Smooth muscle cell (in vitro differentiated cells): ENCODE results near the gene SEC22A. TPM values are rescaled to one million over a fixed set of nuclear protein-coding genes. Genes with fewer than 3 reads are reported as not detected.
"Not testable (repeated sequence)": the region's sequence is repeated elsewhere in the genome, so short reads cannot be mapped to it uniquely, and the experiment has no call there.

Source experiments
- DNase-seq: peaks from one replicate; lab custom pipeline; 2025; ENCODE audit not compliant: unreplicated experiment; lab: John Stamatoyannopoulos, UW
- H2AFZ ChIP-seq: fragments of 200-600 bp; sonication (generic); 2 replicates; pipeline ENCODE4 v1.6.0; 2016; ENCODE audit warnings: antibody characterized with exemption, low read depth, mild to moderate bottlenecking
- H3F3A ChIP-seq: fragments of 200-600 bp; sonication (generic); 2 replicates; pipeline ENCODE4 v1.6.0; 2017; ENCODE audit warnings: antibody characterized with exemption, low read depth
- H3K27ac ChIP-seq: fragments of 200-600 bp; sonication (generic); 2 replicates; pipeline ENCODE4 v1.5.1; 2016; ENCODE audit warnings: low read depth, mild to moderate bottlenecking
- H3K27me3 ChIP-seq: fragments of 200-600 bp; sonication (generic); 2 replicates; pipeline ENCODE4 v1.6.1; 2016; ENCODE audit warnings: low read depth, mild to moderate bottlenecking
- H3K36me3 ChIP-seq: fragments of 200-600 bp; sonication (generic); 2 replicates; pipeline ENCODE4 v1.5.1; 2016; ENCODE audit warnings: low read depth
- H3K4me1 ChIP-seq: fragments of 200-600 bp; sonication (generic); 2 replicates; pipeline ENCODE4 v1.5.1; 2016; ENCODE audit warnings: low read depth
- H3K4me2 ChIP-seq: fragments of 200-600 bp; sonication (generic); 2 replicates; pipeline ENCODE4 v1.6.0; 2016; ENCODE audit warnings: mild to moderate bottlenecking
- H3K4me3 ChIP-seq: fragments of 200-600 bp; sonication (generic); 2 replicates; pipeline ENCODE4 v1.5.1; 2016; ENCODE audit warnings: mild to moderate bottlenecking
- H3K79me2 ChIP-seq: fragments of 200-600 bp; sonication (generic); 2 replicates; pipeline ENCODE4 v1.6.0; 2016; ENCODE audit warnings: low read depth, mild to moderate bottlenecking
- H3K9ac ChIP-seq: fragments of 200-600 bp; sonication (generic); 2 replicates; pipeline ENCODE4 v1.6.0; 2016; ENCODE audit warnings: low read depth
- H3K9me3 ChIP-seq: fragments of 200-600 bp; sonication (generic); replicated peaks from 2 replicates; pipeline ENCODE4 v1.5.1; 2016; ENCODE audit warnings: low read depth
- H4K20me1 ChIP-seq: fragments of 200-600 bp; sonication (generic); 2 replicates; pipeline ENCODE4 v1.6.0; 2016; ENCODE audit warnings: low read depth
- WGBS: methylation state at CpG from one replicate; pipeline ENCODE4 v1.1.7; 2016; ENCODE audit warnings: low lambda C conversion rate; 5-methylcytosine and 5-hydroxymethylcytosine counted together
- polyA plus RNA-seq: library from polyadenylated mRNA; unstranded; fragments of >200 nt; fragmentation: Nextera tagmentation; extraction: Ambion mirVana; gene quantifications from 2 replicates; pipeline ENCODE4 v1.2.1, GENCODE V29; 2016
- total RNA-seq: library from RNA; depleted of rRNA; stranded (reverse); fragments of >200 nt; gene quantifications from 2 replicates; pipeline ENCODE4 v1.2.3, GENCODE V29; 2014
- TF ChIP-seq, protein P1 (sequence below): fragments of 200-600 bp; sonication (generic); IDR thresholded peaks from 2 replicates; pipeline ENCODE4 v1.5.1; 2017; ENCODE audit warnings: borderline replicate concordance, mild to moderate bottlenecking, antibody characterized with exemption; ENCODE audit not compliant: insufficient read depth, poor library complexity, severe bottlenecking

Gene SEC22A
- total and polyA plus RNA-seq, 2 experiments from 2014 or later, result 30.7 to 34.2 TPM

DNA sequence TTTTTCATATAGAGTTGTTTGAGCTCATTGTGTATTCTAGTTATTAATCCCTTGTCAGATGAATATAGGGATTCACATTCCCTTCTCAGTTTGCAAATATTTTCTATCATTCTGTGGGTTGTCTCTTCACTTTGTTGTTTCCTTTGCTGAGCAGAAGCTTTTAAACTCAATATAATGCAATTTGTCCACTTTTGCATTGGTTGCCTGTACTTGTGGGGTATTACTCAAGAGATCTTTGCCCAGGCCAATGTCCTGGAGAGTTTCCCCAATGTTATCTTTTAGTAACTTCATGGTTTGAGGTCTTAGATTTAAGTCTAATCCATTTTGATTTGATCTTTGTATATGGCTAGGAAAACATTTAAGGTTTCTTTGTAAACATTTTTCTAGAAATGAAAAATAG is 24.8 kb downstream of the SEC22A start:
- Histone ChIP-seq H3F3A (no peaks in the 10 kb centered on the region), H3K4me3 (no peak overlapping the region), H2AFZ (no peak overlapping the region), H3K4me2 (no peak overlapping the region), H3K9me3 (peaks cover 9% of the 10 kb centered on the region), H3K27ac (no peak overlapping the region), H3K36me3 (peaks cover 28% of the 10 kb centered on the region), H3K79me2 (no peaks in the 10 kb centered on the region), H4K20me1 (peaks cover 5% of the 10 kb centered on the region), H3K4me1 (no peaks in the 10 kb centered on the region), H3K9ac (no peak overlapping the region), H3K27me3 (no peaks in the 10 kb centered on the region)
- TF ChIP-seq, protein P1, sequence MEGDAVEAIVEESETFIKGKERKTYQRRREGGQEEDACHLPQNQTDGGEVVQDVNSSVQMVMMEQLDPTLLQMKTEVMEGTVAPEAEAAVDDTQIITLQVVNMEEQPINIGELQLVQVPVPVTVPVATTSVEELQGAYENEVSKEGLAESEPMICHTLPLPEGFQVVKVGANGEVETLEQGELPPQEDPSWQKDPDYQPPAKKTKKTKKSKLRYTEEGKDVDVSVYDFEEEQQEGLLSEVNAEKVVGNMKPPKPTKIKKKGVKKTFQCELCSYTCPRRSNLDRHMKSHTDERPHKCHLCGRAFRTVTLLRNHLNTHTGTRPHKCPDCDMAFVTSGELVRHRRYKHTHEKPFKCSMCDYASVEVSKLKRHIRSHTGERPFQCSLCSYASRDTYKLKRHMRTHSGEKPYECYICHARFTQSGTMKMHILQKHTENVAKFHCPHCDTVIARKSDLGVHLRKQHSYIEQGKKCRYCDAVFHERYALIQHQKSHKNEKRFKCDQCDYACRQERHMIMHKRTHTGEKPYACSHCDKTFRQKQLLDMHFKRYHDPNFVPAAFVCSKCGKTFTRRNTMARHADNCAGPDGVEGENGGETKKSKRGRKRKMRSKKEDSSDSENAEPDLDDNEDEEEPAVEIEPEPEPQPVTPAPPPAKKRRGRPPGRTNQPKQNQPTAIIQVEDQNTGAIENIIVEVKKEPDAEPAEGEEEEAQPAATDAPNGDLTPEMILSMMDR, result no peak
- DNase-seq, result no peak

DNA sequence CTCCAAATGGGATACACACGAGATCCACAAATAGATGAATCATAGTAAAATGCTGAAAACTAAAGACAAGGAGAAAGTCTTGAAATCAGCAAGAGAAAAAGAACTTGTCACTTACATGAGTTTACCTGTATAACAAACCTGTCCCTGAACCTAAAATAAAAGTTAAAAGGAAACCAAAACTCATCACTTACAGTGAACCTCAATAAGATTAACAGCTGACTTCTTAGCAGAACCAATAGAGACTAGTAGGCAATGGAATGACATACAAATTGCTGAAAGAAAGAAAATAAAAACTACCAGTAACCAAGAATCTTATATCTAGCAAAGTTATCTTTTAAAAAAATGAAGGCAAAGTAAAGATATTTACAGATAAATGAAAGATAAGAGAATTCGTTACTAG is 27.4 kb downstream of the SEC22A start:
- Histone ChIP-seq H4K20me1 (no peaks in the 10 kb centered on the region), H3K4me3 (no peak overlapping the region), H3K4me2 (no peak overlapping the region), H3K9me3 (peaks cover 9% of the 10 kb centered on the region), H3K36me3 (peaks cover 28% of the 10 kb centered on the region), H3K27me3 (no peaks in the 10 kb centered on the region), H3K27ac (no peak overlapping the region), H3K9ac (no peak overlapping the region), H3K4me1 (no peaks in the 10 kb centered on the region), H3F3A (no peaks in the 10 kb centered on the region), H2AFZ (no peak overlapping the region), H3K79me2 (no peaks in the 10 kb centered on the region)
- 97% methylated on average over 2 of the region's 2 CpGs for whole genome bisulfite sequencing
- no peak for DNase-seq
- TF ChIP-seq, protein P1, result no peak

DNA sequence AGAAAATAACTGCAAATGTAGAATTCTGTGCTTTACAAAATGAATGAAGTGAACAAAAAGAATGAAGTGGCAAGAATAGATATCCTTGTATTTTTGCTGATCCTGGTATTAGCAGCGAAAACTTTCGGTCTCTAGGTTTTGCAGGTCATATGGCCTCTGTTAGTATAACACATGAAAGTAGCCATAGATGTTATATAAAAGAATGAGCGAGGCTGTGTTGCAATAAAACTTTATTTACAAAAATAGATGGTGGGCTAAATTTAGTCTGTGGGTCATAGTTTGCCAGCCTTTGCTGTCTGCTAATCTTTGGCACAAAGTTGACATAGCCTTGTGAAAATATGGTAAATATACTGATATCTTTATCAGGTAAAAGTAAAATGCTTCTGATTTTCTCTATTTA is 35.2 kb downstream of the SEC22A start:
- Histone ChIP-seq H3K4me1 (no peaks in the 10 kb centered on the region), H3K9me3 (no peaks in the 10 kb centered on the region), H3K9ac (no peak overlapping the region), H3K27ac (no peak overlapping the region), H3K27me3 (no peaks in the 10 kb centered on the region), H3K79me2 (no peaks in the 10 kb centered on the region), H3K36me3 (no peaks in the 10 kb centered on the region), H2AFZ (no peak overlapping the region), H3K4me3 (no peak overlapping the region), H4K20me1 (peaks cover 9% of the 10 kb centered on the region), H3F3A (no peaks in the 10 kb centered on the region), H3K4me2 (no peak overlapping the region)
- no peak for DNase-seq
- 95% methylated on average over 3 of the region's 3 CpGs for WGBS
- TF ChIP-seq, protein P1, result no peak

DNA sequence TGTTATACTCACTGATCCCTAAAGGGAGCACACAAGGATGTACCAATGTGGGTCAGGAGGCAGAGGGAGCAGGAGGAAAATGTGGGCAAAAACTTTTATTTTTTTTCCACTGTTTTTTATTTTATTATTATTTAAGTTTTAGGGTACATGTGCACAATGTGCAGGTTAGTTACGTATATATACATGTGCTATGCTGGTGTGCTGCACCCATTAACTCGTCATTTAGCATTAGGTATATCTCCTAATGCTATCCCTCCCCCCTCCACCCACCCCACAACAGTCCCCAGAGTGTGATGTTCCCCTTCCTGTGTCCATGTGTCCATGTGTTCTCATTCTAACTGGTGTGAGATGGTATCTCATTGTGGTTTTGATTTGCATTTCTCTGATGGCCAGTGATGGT is 37.4 kb downstream of the SEC22A start:
- H3K79me2 ChIP-seq, H3K27me3 ChIP-seq, H3K4me3 ChIP-seq, H3K4me2 ChIP-seq, H3K36me3 ChIP-seq, H3K9me3 ChIP-seq, H2AFZ ChIP-seq, H3K9ac ChIP-seq, H3K4me1 ChIP-seq, H3K27ac ChIP-seq, DNase-seq, H3F3A ChIP-seq: not testable (repeated sequence)
- 98% methylated on average over 2 of the region's 2 CpGs for WGBS
- peaks cover 18% of the 10 kb centered on the region for H4K20me1 ChIP-seq
